ENCODE data around the gene ENKUR.

Gene ENKUR

GRCh38 chr10:24944512-24945255 lies 71.3 kb downstream of the ENKUR start:
- no peak for DNase-seq

- DNase-seq: no peak
These were observed 77.4 kb downstream of the ENKUR start for GRCh38 chr10:24938525-24938924.

GRCh38 chr10:24938076-24938475 lies 77.9 kb downstream of the ENKUR start:
- no peak for DNase-seq

GRCh38 chr10:24935504-24936292 lies 80.3 kb downstream of the ENKUR start:
- no peak for DNase-seq

Data from T-helper 1 cell (primary cell).